Measurements from ENCODE around the gene BEGAIN.

The BEGAIN gene

DNA sequence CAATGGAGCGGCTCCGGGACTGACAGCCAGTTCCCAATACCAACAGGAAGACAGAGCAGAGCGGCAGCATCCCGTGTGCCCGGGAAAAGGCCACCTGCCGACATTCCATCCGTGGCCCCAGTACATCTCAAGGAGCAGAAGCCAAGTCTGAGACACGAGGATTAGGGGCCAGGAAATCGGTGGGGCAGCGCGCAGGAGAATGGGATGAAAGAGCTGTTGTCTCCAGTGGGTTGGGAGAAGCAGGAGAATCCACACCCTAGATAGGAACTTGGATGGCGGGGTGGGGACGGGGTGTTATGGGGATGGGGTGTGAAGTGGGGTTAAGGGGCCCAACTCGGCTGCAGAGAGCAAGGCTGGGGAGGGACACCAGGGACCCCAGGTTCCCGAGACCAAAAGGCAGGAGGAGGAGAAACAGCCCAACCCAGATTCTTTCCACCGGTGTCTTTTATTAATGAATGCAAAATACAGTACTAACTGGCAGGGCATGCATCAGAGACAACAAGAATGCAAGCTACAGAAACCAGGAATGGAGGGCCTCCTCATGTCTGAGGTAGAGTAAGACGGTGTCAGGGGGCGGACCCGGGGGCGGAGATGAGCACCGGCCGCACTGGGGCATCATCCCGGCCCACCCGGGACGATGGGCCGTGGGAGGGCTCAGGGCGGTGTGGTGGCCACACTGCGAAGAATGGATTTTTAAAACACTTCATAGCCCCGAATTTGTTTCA lies 50.3 kb downstream of the BEGAIN start:
- no peak for DNase-seq

GRCh38 chr14:100536121-100536510 lies 51.1 kb downstream of the BEGAIN start:
- DNase-seq = no peak

DNA sequence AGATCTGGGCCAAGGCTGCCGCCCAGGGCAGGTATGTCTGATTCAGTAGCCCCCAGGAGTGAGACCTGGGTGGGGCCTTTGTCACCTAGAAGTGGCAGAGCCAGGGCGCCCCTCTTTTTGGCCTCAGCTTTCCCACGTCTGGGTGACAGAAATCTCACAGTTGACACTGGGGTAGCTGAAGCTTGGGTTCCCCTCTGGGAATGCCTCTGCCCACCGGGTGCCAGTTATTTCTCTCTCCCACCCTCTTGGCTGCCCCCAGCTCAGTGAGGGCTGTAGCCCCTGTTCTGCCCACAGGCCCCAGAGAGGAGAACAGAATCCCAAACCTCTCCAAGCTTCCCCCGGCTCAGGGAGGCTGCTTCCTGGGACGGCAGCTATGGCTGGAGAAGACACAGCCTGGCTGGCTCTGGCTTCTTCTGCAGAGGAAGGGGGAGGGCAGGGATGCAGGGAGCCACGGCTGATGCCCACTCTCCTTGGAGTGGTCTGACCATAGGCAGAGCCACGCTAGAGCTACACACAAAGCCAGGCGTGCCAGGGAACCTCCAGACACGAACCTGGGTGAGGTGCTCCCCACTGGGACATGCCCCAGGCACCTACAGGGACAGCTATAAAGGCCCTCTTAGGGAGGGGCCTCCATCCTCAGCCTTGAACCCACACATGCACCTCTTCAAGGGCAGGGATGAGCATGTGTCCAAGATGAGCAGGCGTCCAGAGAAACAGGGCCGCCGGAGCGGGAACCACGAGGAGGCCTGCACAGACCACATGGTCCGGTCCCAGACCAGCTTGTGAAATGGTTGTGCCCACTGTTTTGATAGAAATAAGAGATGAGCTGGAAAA lies 51.7 kb downstream of the BEGAIN start:
- DNase-seq = no peak

DNA sequence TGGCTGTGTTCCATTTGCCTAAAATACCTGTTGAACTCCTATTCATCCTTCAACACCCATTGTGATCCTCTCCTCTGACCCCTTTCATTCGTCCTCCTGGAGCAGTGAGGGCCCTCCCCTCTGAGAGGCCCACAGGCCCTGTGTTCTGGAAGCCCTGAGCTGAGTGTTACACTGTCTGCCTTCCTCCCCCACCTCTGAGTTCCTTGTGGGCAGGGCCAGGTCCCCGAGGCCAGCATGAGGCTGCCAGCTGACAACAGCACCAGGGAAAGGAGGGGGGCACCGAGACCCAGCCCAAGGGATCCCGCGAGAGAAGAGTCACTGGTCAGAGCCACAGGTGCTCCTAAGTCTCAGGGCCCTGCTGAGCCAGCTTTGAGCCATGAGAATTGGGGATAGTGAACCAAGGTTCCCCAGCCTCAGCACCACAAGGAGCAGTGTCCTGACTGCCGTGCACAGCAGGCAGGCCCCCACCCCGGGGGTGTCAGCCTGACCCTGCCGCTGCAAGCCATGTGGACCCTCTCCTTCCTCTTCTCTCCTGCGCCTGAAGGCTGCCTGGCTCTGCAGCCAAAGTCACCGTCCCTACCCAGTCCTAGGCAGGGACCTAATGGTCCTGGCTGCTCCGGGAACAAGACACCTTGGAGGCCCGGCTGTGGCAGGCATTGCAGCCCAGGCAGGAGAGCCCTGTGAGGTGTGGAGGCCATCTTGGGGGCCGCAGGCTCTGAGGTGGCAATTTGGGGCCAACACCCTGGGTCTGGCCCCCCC lies 52.5 kb downstream of the BEGAIN start:
- no peak for DNase-seq

DNA sequence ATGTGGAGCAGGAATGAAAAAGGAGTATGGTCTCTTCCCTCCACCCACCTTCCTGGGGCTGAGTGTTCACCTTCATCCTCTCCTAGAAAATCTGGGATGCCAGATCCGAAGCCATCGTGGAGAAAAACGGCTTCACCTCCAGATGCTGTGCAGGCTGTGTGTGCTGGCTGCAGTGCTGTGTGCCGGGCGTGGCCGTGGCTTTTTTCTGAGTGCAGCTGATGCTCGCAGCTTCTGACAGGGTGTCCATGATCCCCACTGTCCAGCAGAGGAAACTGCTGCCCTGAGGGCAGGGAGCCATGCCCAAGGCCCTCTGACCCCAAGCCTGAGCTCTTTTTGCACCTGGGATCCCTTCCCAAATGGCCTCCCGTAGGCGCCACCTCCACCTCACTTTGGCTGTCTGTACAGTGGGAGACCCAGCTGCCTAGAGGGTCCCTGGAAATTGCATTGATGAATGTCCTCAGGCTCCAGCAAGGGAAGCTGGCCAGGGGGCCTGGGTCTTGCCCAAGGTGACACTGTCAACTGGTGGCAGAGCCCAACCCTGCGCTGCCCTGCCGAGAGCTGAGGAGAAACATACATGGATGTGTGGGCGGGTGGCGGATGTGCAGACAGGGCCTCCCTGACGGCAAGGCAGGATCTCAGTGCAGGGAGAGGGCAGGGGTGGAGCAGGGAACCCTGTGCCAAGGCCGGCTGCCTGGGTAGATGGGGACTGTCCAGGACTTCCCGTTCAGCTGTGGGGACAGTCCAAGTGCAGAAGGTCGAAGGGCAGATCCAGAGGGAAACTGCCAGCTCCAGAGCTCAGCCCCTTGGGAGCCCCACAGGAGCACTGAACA lies 53.3 kb downstream of the BEGAIN start:
- no peak for DNase-seq

DNA sequence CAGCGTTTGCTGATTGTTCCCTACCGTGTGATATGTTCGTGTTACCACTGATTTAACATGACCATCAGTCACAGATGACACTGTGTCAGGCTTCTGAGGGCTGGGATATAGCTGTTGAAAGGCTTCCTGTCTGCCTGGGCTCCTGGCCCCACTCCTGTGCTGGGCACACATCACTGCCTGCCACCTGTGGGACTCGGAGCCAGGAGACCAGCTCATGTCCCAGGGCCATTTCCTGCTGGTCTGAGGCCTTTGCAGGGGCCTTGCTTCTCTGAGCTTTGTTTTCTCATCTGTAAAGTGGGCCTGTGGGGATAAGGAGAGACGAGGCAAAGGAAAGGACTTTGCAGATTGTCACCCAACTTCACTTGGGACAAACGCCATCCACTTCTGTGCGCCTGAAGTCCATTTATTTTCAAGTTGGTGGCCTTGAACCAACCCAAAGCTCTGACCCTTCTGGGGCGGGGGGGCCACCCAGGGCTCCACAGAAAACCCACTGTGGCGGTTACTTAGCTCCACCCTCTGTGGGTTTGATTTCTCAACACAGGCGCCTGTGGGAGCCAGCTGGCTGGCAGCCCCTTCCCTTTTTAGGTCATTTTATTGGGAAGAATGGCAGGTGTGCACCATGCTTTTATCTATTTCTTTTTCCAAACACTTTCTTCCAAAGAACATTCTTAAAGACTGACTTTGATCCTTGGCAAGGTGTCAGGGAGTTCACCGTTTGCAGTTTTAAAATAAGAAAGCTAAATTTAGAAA lies 54.1 kb downstream of the BEGAIN start:
- no peak for DNase-seq

DNA sequence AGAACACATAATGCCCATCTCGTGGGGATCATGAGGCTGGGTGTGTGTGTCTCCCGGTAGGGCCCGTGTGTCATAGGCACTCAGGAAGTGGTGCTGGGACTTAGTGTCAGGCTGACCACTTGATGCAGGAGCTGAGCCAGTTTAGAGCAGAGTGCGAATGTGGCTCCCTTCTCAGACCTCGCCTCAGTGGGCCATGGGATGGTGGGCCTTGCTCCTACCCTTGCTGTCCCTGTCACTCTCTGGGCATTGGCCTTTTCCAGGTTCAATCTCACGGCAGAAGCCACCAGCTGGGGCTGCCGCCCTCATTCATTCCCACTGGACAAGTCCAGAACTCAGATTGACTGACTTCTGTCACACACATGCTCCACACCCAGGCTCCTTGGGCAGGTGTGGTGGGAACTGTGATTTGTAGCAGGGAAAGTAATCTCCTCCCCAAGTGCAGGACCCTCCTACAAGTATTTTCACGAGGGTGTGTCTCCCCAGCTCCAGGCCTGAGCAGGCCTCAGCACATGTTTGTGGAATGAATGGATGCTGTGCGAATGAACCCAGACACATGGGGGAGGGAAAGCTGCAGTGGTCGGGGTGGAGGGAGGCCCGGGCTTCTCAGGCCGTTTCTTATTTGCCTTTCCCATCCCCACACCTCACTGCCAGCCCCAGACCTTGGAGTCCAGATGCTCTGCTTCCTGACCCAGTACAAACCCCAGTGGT lies 54.9 kb downstream of the BEGAIN start:
- DNase-seq = no peak

- DNase-seq = no peak
Observed at GRCh38 chr14:100531152-100532121, 55.8 kb downstream of the BEGAIN start.

- DNase-seq = no peak
Observed at GRCh38 chr14:100530270-100531072, 56.7 kb downstream of the BEGAIN start.

GRCh38 chr14:100529561-100530031 lies 57.6 kb downstream of the BEGAIN start:
- DNase-seq = no peak

DNA sequence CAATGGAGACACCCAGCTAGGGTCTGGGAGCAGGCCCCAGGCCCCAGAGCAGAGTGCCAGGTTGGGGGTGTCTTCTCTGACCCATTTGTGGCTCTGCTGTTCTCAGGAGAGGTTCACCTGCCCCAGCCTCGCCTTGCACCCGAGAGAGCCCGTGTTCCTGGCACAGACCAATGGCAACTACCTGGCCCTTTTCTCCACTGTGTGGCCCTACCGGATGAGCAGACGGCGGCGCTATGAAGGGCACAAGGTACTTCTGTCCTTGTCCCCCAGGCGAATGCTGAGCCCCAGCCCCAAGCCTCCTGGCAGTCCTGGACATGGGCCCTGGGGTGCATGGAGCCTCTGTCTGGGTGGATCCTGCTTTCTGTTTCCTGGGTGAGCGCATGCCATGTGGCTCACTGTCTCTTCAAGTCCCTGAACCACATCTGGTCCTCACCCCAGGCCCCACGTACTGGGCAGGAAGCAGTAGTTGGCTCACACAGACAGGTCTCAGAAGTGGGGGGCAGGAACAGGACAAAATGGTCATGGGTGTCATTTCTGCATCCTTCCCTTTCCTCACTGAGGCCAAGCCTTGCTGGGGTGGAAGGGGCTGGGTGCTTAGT lies 58.2 kb downstream of the BEGAIN start:
- DNase-seq = no peak

- no peak for DNase-seq
Observed at GRCh38 chr14:100526632-100527031, 60.6 kb downstream of the BEGAIN start.

DNA sequence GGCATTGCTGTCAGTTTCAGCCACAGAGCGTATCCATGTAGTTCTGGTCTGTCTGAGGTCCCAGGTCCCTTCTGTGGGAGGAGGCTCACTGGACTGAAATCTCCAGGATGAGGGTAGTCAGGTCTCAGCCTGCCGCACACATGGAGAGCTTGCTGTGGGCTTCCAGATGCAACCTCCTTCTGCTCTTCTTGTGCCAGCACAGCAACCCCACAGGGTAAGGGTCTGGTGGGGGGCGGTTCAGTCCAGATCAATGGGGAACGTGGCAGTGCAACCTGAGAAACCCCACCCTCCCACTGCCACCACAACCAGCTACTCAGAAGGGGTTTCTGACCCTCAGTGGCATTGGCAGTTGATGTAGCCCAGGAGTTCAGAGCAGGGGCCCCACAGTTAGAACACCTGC lies 61.2 kb downstream of the BEGAIN start:
- DNase-seq = no peak

- DNase-seq = no peak
Observed at GRCh38 chr14:100525615-100526014, 61.6 kb downstream of the BEGAIN start.

- DNase-seq = no peak
Observed at GRCh38 chr14:100524933-100525243, 62.3 kb downstream of the BEGAIN start.

DNA sequence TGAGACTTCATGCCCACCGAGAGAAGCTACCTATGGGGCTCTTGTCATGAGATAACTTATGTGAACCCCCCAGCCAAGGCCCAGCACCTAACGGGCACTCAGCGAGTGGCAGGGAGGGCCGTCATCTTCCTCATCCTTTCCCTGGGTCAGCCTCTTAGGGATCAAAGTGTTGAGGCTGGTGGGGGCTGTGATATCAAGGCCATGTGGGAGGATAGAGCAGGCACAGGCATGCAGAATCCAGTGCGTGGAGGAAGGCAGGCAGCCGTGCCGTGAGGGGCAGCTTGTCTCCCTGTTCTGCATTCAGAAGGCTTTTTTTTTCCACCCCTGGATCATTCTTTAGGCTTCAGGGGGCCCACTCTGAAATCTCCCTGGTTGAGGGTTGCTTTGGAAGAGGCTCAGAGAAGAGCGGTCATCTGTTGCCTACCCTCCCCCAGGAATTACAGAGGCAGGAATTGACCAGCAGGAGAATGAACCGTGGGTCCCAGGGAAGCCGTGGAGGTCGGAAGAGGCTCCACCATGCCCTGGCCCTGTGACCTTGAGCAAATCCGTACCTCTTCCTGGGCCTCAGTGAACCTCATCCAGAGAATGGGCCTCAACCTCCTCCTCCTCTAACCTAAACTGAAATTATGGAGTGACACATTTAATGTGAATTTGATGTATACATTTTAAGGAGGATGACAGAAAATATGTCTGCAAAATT lies 62.8 kb downstream of the BEGAIN start:
- DNase-seq = no peak

DNA sequence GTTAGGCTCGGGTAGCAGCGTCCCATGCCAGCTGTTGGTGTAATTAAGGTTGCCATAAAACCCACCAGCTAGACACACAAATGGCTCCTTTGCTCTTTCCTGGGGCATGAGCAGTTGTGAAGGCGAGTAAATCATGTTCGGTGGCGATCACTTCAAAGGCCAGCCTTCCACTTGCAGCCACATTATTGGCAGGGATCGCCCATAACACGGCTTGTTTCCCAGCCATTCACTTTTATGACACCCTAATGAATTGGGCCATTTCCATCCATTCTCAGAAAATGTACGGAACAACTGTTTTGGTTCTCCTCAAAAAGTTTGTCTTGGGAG lies 63.4 kb downstream of the BEGAIN start:
- DNase-seq = no peak

Data from right kidney (tissue), 1 donor.